Liver (tissue), 3 donors: Measurements from ENCODE around the gene UCK2.

ENCODE experiments used
- EGR1 ChIP-seq, 2 donors: IDR thresholded peaks; 2 replicates each; pipeline ENCODE4 v1.6.1; 2016 to 2018; ENCODE audit warnings: antibody characterized with exemption in 2 of 2, low read depth in 2 of 2
- FOXA1 ChIP-seq: IDR thresholded peaks from 2 replicates; pipeline ENCODE4 v1.6.1; 2016; ENCODE audit warnings: antibody characterized with exemption
- GABPA ChIP-seq, 2 donors: IDR thresholded peaks in 1 of 2; conservative IDR thresholded peaks in 1 of 2; 2 replicates each; pipeline ENCODE4 v1.6.1; 2016; ENCODE audit warnings: antibody characterized with exemption in 2 of 2, mild to moderate bottlenecking in 1 of 2, moderate library complexity in 1 of 2
- HNF4A ChIP-seq, 2 donors: conservative IDR thresholded peaks; 2 replicates each; pipeline ENCODE4 v1.6.1; 2016; ENCODE audit warnings: antibody characterized with exemption in 2 of 2, mild to moderate bottlenecking in 2 of 2
- JUND ChIP-seq, 2 donors: IDR thresholded peaks; 2 replicates each; pipeline ENCODE4 v1.6.1; 2016; ENCODE audit warnings: antibody characterized with exemption in 2 of 2
- RAD21 ChIP-seq, 2 donors: IDR thresholded peaks; 2 replicates each; pipeline ENCODE4 v1.6.1; 2016; ENCODE audit warnings: antibody characterized with exemption in 2 of 2, mild to moderate bottlenecking in 2 of 2
- SP1 ChIP-seq: IDR thresholded peaks from 2 replicates; pipeline ENCODE4 v1.6.1; 2018; ENCODE audit warnings: antibody characterized with exemption, mild to moderate bottlenecking
- YY1 ChIP-seq: IDR thresholded peaks from 2 replicates; pipeline ENCODE4 v1.6.1; 2016; ENCODE audit warnings: antibody characterized with exemption, mild to moderate bottlenecking
- TF ChIP-seq, protein P1 (sequence below): fragments of 150-350 bp; IDR thresholded peaks from 2 replicates; pipeline ENCODE4 v1.5.1; 2017; ENCODE audit warnings: improper control_type of control experiment, low read depth, low read length; ENCODE audit not compliant: missing input control
- TF ChIP-seq, protein P2 (sequence below): IDR thresholded peaks from 2 replicates; pipeline ENCODE4 v1.6.1; 2016; ENCODE audit warnings: antibody characterized with exemption
- TF ChIP-seq, protein P3 (sequence below): IDR thresholded peaks from 2 replicates; pipeline ENCODE4 v1.6.1; 2016; ENCODE audit warnings: antibody characterized with exemption
- TF ChIP-seq, protein P4 (sequence below): IDR thresholded peaks from 2 replicates; pipeline ENCODE4 v1.6.1; 2016; ENCODE audit warnings: antibody characterized with exemption
- TF ChIP-seq, protein P5 (sequence below): IDR thresholded peaks from 2 replicates; pipeline ENCODE4 v1.6.1; 2016; ENCODE audit warnings: antibody characterized with exemption, mild to moderate bottlenecking
- donor health status: healthy.
- donor health status: healthy.

DNA sequence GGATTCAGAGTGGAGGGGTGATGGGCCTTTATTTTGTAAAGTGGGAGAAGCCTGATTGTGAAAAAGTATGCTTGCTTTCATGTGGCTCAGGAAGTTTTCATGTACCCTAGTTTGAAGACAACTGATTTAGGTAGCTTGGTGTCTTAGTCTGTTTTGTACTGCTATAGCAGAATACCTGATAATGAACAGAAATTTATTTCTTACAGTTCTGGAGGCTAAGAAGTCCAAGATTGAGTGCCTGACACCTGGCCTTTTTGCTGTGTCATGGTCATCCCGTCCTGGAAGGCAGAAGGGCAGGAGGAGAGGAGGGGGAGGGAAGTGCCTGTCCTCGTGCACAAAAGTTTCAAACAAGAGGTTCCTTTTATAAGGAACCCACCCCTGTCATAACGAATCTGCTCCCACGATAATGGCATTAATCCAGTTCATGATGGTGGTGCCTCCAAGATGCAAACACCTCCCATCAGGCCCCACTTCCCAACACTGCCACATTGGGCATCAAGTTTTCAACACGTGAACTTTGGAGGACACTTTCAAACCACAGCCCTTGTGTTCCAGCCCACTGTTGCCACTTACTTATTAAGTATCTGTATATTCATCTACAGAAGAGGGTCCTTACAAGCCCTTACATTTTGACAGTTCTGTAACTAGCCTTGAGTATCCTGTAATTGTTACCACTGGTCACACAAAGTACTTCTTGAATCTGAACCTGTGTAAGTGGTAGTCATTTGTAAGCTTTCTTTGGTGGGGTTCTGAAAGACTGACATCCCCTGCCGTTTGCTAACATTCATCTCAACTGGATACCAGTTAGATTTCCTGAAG, 9.5 kb downstream of the UCK2 start:
- TF ChIP-seq, protein P1, sequence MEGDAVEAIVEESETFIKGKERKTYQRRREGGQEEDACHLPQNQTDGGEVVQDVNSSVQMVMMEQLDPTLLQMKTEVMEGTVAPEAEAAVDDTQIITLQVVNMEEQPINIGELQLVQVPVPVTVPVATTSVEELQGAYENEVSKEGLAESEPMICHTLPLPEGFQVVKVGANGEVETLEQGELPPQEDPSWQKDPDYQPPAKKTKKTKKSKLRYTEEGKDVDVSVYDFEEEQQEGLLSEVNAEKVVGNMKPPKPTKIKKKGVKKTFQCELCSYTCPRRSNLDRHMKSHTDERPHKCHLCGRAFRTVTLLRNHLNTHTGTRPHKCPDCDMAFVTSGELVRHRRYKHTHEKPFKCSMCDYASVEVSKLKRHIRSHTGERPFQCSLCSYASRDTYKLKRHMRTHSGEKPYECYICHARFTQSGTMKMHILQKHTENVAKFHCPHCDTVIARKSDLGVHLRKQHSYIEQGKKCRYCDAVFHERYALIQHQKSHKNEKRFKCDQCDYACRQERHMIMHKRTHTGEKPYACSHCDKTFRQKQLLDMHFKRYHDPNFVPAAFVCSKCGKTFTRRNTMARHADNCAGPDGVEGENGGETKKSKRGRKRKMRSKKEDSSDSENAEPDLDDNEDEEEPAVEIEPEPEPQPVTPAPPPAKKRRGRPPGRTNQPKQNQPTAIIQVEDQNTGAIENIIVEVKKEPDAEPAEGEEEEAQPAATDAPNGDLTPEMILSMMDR = no peak
- TF ChIP-seq, protein P2, sequence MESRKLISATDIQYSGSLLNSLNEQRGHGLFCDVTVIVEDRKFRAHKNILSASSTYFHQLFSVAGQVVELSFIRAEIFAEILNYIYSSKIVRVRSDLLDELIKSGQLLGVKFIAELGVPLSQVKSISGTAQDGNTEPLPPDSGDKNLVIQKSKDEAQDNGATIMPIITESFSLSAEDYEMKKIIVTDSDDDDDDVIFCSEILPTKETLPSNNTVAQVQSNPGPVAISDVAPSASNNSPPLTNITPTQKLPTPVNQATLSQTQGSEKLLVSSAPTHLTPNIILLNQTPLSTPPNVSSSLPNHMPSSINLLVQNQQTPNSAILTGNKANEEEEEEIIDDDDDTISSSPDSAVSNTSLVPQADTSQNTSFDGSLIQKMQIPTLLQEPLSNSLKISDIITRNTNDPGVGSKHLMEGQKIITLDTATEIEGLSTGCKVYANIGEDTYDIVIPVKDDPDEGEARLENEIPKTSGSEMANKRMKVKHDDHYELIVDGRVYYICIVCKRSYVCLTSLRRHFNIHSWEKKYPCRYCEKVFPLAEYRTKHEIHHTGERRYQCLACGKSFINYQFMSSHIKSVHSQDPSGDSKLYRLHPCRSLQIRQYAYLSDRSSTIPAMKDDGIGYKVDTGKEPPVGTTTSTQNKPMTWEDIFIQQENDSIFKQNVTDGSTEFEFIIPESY = no peak
- TF ChIP-seq YY1 = no peak
- TF ChIP-seq FOXA1 = no peak
- TF ChIP-seq, protein P3, sequence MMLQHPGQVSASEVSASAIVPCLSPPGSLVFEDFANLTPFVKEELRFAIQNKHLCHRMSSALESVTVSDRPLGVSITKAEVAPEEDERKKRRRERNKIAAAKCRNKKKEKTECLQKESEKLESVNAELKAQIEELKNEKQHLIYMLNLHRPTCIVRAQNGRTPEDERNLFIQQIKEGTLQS = no peak
- no peak for TF ChIP-seq RAD21 (IDR thresholded peaks at IDR 0.05)
- TF ChIP-seq, protein P4, sequence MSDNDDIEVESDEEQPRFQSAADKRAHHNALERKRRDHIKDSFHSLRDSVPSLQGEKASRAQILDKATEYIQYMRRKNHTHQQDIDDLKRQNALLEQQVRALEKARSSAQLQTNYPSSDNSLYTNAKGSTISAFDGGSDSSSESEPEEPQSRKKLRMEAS = no peak
- TF ChIP-seq, protein P5, sequence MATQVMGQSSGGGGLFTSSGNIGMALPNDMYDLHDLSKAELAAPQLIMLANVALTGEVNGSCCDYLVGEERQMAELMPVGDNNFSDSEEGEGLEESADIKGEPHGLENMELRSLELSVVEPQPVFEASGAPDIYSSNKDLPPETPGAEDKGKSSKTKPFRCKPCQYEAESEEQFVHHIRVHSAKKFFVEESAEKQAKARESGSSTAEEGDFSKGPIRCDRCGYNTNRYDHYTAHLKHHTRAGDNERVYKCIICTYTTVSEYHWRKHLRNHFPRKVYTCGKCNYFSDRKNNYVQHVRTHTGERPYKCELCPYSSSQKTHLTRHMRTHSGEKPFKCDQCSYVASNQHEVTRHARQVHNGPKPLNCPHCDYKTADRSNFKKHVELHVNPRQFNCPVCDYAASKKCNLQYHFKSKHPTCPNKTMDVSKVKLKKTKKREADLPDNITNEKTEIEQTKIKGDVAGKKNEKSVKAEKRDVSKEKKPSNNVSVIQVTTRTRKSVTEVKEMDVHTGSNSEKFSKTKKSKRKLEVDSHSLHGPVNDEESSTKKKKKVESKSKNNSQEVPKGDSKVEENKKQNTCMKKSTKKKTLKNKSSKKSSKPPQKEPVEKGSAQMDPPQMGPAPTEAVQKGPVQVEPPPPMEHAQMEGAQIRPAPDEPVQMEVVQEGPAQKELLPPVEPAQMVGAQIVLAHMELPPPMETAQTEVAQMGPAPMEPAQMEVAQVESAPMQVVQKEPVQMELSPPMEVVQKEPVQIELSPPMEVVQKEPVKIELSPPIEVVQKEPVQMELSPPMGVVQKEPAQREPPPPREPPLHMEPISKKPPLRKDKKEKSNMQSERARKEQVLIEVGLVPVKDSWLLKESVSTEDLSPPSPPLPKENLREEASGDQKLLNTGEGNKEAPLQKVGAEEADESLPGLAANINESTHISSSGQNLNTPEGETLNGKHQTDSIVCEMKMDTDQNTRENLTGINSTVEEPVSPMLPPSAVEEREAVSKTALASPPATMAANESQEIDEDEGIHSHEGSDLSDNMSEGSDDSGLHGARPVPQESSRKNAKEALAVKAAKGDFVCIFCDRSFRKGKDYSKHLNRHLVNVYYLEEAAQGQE = no peak
- no peak for TF ChIP-seq SP1
- TF ChIP-seq JUND (IDR thresholded peaks at IDR 0.05) = no peak
- TF ChIP-seq HNF4A (conservative IDR thresholded peaks at IDR 0.05) = no peak
- no peak for TF ChIP-seq EGR1 (IDR thresholded peaks at IDR 0.05; ENCODE audit: low read depth in 2 of 2)
- no peak for TF ChIP-seq GABPA (IDR thresholded peaks at IDR 0.05 in 1 of 2, conservative IDR thresholded peaks at IDR 0.05 in 1 of 2)
